CD4-positive, alpha-beta T cell (primary cell): ENCODE results near the gene PROB1. TPM values are rescaled to one million over a fixed set of nuclear protein-coding genes. Genes with fewer than 3 reads are reported as not detected.

Experiments
- ATAC-seq: fragments of 200-7000 bp; cut with Tn5 transposase; one replicate; pipeline ENCODE4 v1.10.0; 2022; ENCODE audit warnings: mild to moderate bottlenecking; ENCODE audit not compliant: poor library complexity
- CTCF ChIA-PET: fragments of 350-600 bp; sonication (Branson Sonifier 250); formaldehyde crosslinking; loops from one replicate; lab custom pipeline; 2021; ENCODE audit warnings: antibody characterized with exemption, inconsistent platforms; lab: Charles Lee
- POLR2A ChIA-PET: fragments of 350-600 bp; sonication (Branson Sonifier 250); formaldehyde crosslinking; loops from one replicate; lab custom pipeline; 2021; ENCODE audit warnings: antibody characterized with exemption, inconsistent platforms; lab: Charles Lee
- DNase-seq, 14 experiments: peaks; one replicate each; pipeline ENCODE4 v3.0.0-alpha.2; 2013 to 2020; ENCODE audit warnings: mixed read lengths in 2 of 14
- H3K27ac ChIP-seq, 2 donors: one replicate each; pipeline versions ENCODE4 v1.5.1 to v1.7.0; 2013; ENCODE audit warnings: low read length in 2 of 2, low read depth in 1 of 2, mild to moderate bottlenecking in 1 of 2
- H3K27me3 ChIP-seq, 2 experiments: 1 replicate in 1 of 2; 2 replicates in 1 of 2; pipeline versions ENCODE4 v1.6.1 to v1.7.0; 2013; ENCODE audit warnings: low read length in 2 of 2, control low read depth in 1 of 2, mild to moderate bottlenecking in 1 of 2, moderate library complexity in 1 of 2; ENCODE audit not compliant: insufficient read depth in 2 of 2, control insufficient read depth in 1 of 2
- H3K36me3 ChIP-seq: one replicate; pipeline ENCODE4 v1.6.1; 2013; ENCODE audit warnings: low read length, control low read depth; ENCODE audit not compliant: insufficient read depth
- H3K4me1 ChIP-seq: one replicate; pipeline ENCODE4 v1.6.1; 2013; ENCODE audit warnings: low read length, control low read depth; ENCODE audit not compliant: insufficient read depth
- H3K4me3 ChIP-seq: one replicate; pipeline ENCODE4 v1.5.1; 2013; ENCODE audit warnings: mild to moderate bottlenecking, low read length, moderate library complexity
- H3K9me3 ChIP-seq, 2 experiments: 1 replicate in 1 of 2; 2 replicates in 1 of 2; pipeline versions ENCODE4 v1.6.1 to v1.7.0; 2013; ENCODE audit warnings: low read length in 2 of 2, mild to moderate bottlenecking in 2 of 2, control low read depth in 1 of 2, moderate library complexity in 1 of 2; ENCODE audit not compliant: control insufficient read depth in 1 of 2, insufficient read depth in 1 of 2
- H3K27ac Mint-ChIP-seq: one replicate; pipeline ENCODE4 v1.8.0; 2020; ENCODE audit warnings: mixed read lengths
- H3K27me3 Mint-ChIP-seq: one replicate; pipeline ENCODE4 v1.8.0; 2021; ENCODE audit warnings: mixed read lengths
- H3K36me3 Mint-ChIP-seq: one replicate; pipeline ENCODE4 v1.8.0; 2021; ENCODE audit warnings: low read depth, mixed read lengths
- H3K4me1 Mint-ChIP-seq: one replicate; pipeline ENCODE4 v1.8.0; 2021; ENCODE audit warnings: low read depth, mixed read lengths
- H3K4me3 Mint-ChIP-seq: one replicate; pipeline ENCODE4 v1.8.0; 2020; ENCODE audit warnings: mild to moderate bottlenecking, mixed read lengths
- H3K9me3 Mint-ChIP-seq: one replicate; pipeline ENCODE4 v1.8.0; 2020; ENCODE audit warnings: mixed read lengths
- intact Hi-C, 2 experiments: fragments of 100-400 bp; cut with DNase I in 1 of 2; cut with micrococcal nuclease in 1 of 2; formaldehyde crosslinking; loops; one replicate each; pipeline versions ENCODE4 v1.15.1 to v1.9.0; 2023 to 2025; cut with DNase I, micrococcal nuclease
- total RNA-seq, 174 experiments: library from RNA in 2 of 174; stranded (reverse) in 2 of 174; gene quantifications; one replicate each; pipeline ENCODE4 v1.2.3 and lab custom pipeline; 2021 to 2026
- TF ChIP-seq, protein P1 (sequence below): fragments of 200-600 bp; IDR thresholded peaks from one replicate; pipeline ENCODE4 v1.8.0; 2022; ENCODE audit warnings: antibody characterized with exemption, mild to moderate bottlenecking

The PROB1 gene
- total RNA-seq, 2 experiments from 2014 or later, result 0.25 to 0.41 TPM

DNA sequence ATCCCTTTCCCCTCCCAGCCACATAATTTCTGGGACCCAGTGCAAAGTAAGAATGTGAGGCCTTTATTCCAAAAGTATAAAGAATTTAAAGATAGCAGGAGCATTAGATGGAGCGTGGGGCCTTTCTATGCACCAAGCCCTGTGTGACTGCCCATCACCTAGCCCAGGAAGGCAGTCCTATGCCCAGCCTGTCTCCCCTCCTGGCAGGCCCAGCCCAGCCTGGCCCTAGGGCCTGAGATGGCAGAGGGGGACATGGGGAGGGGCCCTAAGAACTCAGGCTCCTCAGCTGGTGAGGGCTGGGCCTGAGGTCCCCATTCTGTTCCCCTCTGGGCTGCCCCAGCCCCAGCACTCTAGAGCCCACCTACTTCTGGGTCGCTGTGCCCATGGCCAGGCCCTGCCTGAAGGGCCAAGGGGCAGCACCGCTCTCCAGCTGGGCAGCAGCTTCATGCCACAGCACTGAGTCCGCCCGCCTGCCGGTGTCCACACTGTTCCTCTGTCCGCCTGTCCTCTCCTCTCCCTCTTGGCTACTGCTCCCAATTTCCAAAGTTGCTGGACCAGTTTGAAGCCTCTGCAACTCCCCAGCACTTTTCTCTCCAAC lies 10.8 kb downstream of the PROB1 start:
- Histone ChIP-seq H3K4me1 (peaks cover 31% of the 10 kb centered on the region), H3K27ac (peak overlapping the region in 1 of 2 donors; percentile 71), H3K4me3 (no peak overlapping the region), H3K9me3 (no peaks in the 10 kb centered on the region), H3K27me3 (no peaks in the 10 kb centered on the region), H3K36me3 (no peaks in the 10 kb centered on the region)
- CTCF ChIA-PET, result no interaction called here
- H3K36me3 Mint-ChIP-seq, result no peaks in the 10 kb centered on the region
- no peak for DNase-seq
- H3K27me3 Mint-ChIP-seq, result no peaks in the 10 kb centered on the region
- TF ChIP-seq, protein P1, sequence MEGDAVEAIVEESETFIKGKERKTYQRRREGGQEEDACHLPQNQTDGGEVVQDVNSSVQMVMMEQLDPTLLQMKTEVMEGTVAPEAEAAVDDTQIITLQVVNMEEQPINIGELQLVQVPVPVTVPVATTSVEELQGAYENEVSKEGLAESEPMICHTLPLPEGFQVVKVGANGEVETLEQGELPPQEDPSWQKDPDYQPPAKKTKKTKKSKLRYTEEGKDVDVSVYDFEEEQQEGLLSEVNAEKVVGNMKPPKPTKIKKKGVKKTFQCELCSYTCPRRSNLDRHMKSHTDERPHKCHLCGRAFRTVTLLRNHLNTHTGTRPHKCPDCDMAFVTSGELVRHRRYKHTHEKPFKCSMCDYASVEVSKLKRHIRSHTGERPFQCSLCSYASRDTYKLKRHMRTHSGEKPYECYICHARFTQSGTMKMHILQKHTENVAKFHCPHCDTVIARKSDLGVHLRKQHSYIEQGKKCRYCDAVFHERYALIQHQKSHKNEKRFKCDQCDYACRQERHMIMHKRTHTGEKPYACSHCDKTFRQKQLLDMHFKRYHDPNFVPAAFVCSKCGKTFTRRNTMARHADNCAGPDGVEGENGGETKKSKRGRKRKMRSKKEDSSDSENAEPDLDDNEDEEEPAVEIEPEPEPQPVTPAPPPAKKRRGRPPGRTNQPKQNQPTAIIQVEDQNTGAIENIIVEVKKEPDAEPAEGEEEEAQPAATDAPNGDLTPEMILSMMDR, result no peak
- peaks cover 28% of the 10 kb centered on the region for H3K4me1 Mint-ChIP-seq
- peak overlapping the region; percentile 38 for H3K4me3 Mint-ChIP-seq
- ATAC-seq, result no peak
- POLR2A ChIA-PET, result interaction anchor here (1.6 kb wide), 1 partner anchor 90 kb away, joined by 6 read pairs; no protein-coding TSS in a partner anchor
- H3K27ac Mint-ChIP-seq, result peak overlapping the region; percentile 85
- intact Hi-C loops, result no loop called here
- H3K9me3 Mint-ChIP-seq, result no peaks in the 10 kb centered on the region

GRCh38 chr5:139383275-139383992 lies 11.5 kb downstream of the PROB1 start, which contains the start of gene SLC23A1:
SLC23A1 (minus strand) TSS chr5:139383297; CDS start chr5:139383253, 44 bp downstream.
- Histone ChIP-seq H3K9me3 (no peaks in the 10 kb centered on the region), H3K27me3 (no peaks in the 10 kb centered on the region), H3K4me1 (peaks cover 25% of the 10 kb centered on the region), H3K36me3 (no peaks in the 10 kb centered on the region), H3K27ac (peak within 1 kb of the TSS in 1 of 2 donors; percentile 71), H3K4me3 (no peak within 1 kb of the TSS)
- no peaks in the 10 kb centered on the region for H3K9me3 Mint-ChIP-seq
- peaks cover 27% of the 10 kb centered on the region for H3K4me1 Mint-ChIP-seq
- H3K27ac Mint-ChIP-seq, result peak within 1 kb of the TSS; percentile 27
- ChIA-PET CTCF (no interaction called here), POLR2A (no interaction called here)
- DNase-seq, result no peak
- H3K36me3 Mint-ChIP-seq, result no peaks in the 10 kb centered on the region
- no peaks in the 10 kb centered on the region for H3K27me3 Mint-ChIP-seq
- no peak for ATAC-seq
- intact Hi-C loops, result no loop called here
- peak within 1 kb of the TSS; percentile 38 for H3K4me3 Mint-ChIP-seq
- TF ChIP-seq, protein P1, result no peak

DNA sequence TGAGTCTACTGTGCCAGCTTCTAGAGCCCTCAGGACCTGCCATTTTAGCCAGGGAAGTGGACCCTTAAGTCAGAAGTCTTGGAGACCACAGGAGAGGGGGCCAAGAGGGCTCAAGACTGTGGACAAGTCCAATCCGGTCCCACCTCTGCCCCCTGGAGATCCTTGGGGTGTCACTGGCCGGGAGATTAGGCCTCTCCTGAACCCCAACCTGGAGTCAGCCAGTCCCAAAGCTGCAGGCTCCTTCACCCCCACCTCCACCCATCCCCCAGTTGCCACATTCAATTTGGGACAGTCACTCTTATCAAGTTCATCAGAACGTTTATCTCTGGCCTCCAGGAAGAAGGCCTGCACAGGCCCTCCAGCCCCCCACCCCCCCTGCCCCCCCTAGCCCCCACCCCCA lies 12.1 kb downstream of the PROB1 start:
- ChIA-PET POLR2A (no interaction called here), CTCF (no interaction called here)
- peaks cover 23% of the 10 kb centered on the region for H3K4me1 ChIP-seq
- Mint-ChIP-seq H3K4me1 (peaks cover 27% of the 10 kb centered on the region), H3K4me3 (no peak overlapping the region), H3K9me3 (no peaks in the 10 kb centered on the region), H3K36me3 (no peaks in the 10 kb centered on the region), H3K27ac (no peak overlapping the region), H3K27me3 (no peaks in the 10 kb centered on the region)
- H3K9me3 ChIP-seq, result peaks cover 0 to 4% of the 10 kb centered on the region in 2 experiments
- ATAC-seq (no peak), DNase-seq (peak in 1 of 14 experiments; percentile 30)
- no peaks in the 10 kb centered on the region for H3K36me3 ChIP-seq
- no peak overlapping the region for H3K4me3 ChIP-seq
- no peaks in the 10 kb centered on the region for H3K27me3 ChIP-seq
- no peak overlapping the region for H3K27ac ChIP-seq
- TF ChIP-seq, protein P1, result no peak
- intact Hi-C loops, result no loop called here
